Endothelial cell of umbilical vein (primary cell): ENCODE measurements around the gene NOTCH2.

Experiments used
- POLR2A ChIP-seq: IDR thresholded peaks from 2 replicates; pipeline ENCODE4 v1.6.1; 2012; ENCODE audit warnings: low read depth, mild to moderate bottlenecking, control low read depth, low read length
- TF ChIP-seq, protein P1 (sequence below), 2 donors: IDR thresholded peaks; 1 replicate in 1 of 2; 2 replicates in 1 of 2; pipeline ENCODE4 v1.5.1; 2011; ENCODE audit warnings: low read length in 2 of 2, mild to moderate bottlenecking in 2 of 2, moderate library complexity in 2 of 2, control low read depth in 1 of 2, inconsistent platforms in 1 of 2, low read depth in 1 of 2; ENCODE audit not compliant: insufficient read depth in 1 of 2; ENCODE audit errors: extremely low read depth in 1 of 2

DNA sequence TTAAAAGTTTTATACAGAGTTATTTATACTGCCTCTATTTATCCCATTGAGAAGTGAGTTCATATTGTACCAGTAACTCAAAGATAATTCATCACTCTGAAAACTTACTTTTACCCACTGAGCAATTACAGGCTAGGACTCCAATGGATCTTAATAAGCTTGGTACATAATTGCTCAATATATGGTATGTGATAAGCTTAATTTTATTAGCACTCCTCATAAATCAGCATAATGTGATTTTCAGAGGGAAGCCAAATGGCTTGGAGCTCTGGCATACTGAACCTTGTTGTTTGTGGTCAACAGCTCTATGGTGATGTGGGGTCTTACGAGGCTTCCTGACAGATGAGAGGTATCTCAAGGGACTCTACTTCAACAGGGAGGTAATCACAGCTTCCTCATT lies 199.5 kb downstream of the NOTCH2 start:
- TF ChIP-seq POLR2A = no peak
- TF ChIP-seq, protein P1, sequence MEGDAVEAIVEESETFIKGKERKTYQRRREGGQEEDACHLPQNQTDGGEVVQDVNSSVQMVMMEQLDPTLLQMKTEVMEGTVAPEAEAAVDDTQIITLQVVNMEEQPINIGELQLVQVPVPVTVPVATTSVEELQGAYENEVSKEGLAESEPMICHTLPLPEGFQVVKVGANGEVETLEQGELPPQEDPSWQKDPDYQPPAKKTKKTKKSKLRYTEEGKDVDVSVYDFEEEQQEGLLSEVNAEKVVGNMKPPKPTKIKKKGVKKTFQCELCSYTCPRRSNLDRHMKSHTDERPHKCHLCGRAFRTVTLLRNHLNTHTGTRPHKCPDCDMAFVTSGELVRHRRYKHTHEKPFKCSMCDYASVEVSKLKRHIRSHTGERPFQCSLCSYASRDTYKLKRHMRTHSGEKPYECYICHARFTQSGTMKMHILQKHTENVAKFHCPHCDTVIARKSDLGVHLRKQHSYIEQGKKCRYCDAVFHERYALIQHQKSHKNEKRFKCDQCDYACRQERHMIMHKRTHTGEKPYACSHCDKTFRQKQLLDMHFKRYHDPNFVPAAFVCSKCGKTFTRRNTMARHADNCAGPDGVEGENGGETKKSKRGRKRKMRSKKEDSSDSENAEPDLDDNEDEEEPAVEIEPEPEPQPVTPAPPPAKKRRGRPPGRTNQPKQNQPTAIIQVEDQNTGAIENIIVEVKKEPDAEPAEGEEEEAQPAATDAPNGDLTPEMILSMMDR (IDR thresholded peaks at IDR 0.05; ENCODE audit: extremely low read depth in 1 of 2, insufficient read depth in 1 of 2, low read depth in 1 of 2, low read length in 2 of 2) = no peak
